Naive B cell (primary cell): ENCODE data around the gene BRCA1. TPM values are rescaled to one million over a fixed set of nuclear protein-coding genes. Genes with fewer than 3 reads are reported as not detected.

Experiments
- ATAC-seq, 2 donors: fragments of 150-1000 bp; cut with Tn5 transposase; 2 replicates each; pipeline ENCODE4 v1.10.0; 2021; ENCODE audit warnings: low read depth in 2 of 2, mild to moderate bottlenecking in 2 of 2, moderate library complexity in 2 of 2
- DNase-seq: peaks from one replicate; pipeline ENCODE4 v3.0.0; 2022
- H3K27ac Mint-ChIP-seq, 6 donors: one replicate each; pipeline ENCODE4 v1.8.0; 2020 to 2022; ENCODE audit warnings: mild to moderate bottlenecking in 6 of 6, mixed read lengths in 6 of 6, moderate library complexity in 5 of 6, inconsistent platforms in 2 of 6
- H3K27me3 Mint-ChIP-seq, 3 donors: one replicate each; pipeline ENCODE4 v1.8.0; 2021 to 2022; ENCODE audit warnings: mixed read lengths in 3 of 3, mild to moderate bottlenecking in 1 of 3
- H3K36me3 Mint-ChIP-seq, 2 donors: one replicate each; pipeline ENCODE4 v1.8.0; 2020 to 2022; ENCODE audit warnings: mixed read lengths in 2 of 2, inconsistent platforms in 1 of 2, mild to moderate bottlenecking in 1 of 2
- H3K4me1 Mint-ChIP-seq, 3 donors: one replicate each; pipeline ENCODE4 v1.8.0; 2020 to 2022; ENCODE audit warnings: mixed read lengths in 3 of 3, inconsistent platforms in 1 of 3, mild to moderate bottlenecking in 1 of 3, moderate library complexity in 1 of 3
- H3K4me3 Mint-ChIP-seq, 8 donors: one replicate each; pipeline ENCODE4 v1.8.0; 2020 to 2022; ENCODE audit warnings: mild to moderate bottlenecking in 8 of 8, mixed read lengths in 8 of 8, moderate library complexity in 8 of 8, inconsistent platforms in 2 of 8
- H3K9me3 Mint-ChIP-seq, 7 donors: one replicate each; pipeline ENCODE4 v1.8.0; 2020 to 2022; ENCODE audit warnings: mixed read lengths in 7 of 7, mild to moderate bottlenecking in 5 of 7, inconsistent platforms in 2 of 7, moderate library complexity in 1 of 7
- polyA plus RNA-seq, 6 donors: library from polyadenylated mRNA; unstranded; fragments of 300-500 nt; fragmentation: Illumina TruSeq; gene quantifications; one replicate each; pipeline ENCODE4 v1.2.3, GENCODE V29; 2021; ENCODE audit warnings: low read depth in 6 of 6

The BRCA1 gene
- polyA plus RNA-seq, 6 donors from 2014 or later = 0.14 to 4.7 (median 3.5) TPM

DNA sequence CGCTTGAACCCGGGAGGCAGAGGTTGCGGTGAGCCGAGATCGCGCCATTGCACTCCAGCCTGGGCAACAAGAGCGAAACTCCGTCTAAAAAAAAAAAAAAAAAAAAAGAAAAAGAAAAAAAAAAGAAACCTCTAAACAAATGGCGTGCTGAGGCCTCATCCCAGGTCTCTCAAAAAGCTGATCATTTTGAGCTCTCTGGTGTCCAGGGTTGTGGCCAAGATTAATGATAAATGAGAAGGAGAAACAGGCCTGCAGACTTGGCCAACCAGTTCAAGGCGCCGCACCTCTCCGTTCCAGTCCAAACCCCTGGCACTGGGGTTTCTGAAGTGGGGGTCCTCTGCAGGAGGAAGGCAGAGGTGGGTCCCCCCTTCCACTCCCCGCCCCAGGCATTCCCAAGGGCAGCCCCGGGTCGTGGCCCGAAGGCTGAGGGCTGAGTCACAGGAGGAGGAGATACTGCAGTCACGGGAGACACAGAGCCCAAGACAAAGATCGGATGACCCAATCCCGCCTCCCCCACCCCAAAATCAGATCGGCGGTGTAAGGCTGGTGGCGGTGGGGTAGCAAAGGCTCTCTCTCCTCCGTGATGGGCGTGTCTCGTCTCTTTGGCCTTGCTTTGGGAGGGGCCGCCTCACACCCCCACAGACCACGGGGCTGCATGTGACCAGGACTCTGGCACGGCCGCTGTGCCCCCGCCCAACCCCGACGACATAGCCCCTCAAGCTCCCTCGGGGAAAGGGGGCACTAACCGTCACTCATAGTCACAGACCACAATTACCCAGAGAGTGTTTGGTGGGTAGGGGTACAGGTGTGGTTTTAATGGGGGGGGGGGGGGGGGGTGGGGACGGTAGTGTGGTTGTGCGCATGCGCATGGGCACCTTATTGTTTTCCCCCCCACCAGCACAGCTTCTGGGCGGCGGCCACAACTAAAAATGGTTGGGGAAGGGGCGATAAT, 104.1 kb downstream of the BRCA1 start:
- DNase-seq (peak; percentile 65), ATAC-seq (peak; percentile 7 to 9)
- no peaks in the 10 kb centered on the region for H3K27me3 Mint-ChIP-seq
- H3K4me1 Mint-ChIP-seq = peaks cover 27 to 31% (median 29%) of the 10 kb centered on the region in 3 donors
- H3K4me3 Mint-ChIP-seq = peak overlapping the region; percentile 82 to 98 (median 94)
- no peaks in the 10 kb centered on the region for H3K36me3 Mint-ChIP-seq
- H3K27ac Mint-ChIP-seq = peak overlapping the region; percentile 21 to 97 (median 86)
- H3K9me3 Mint-ChIP-seq = no peaks in the 10 kb centered on the region

DNA sequence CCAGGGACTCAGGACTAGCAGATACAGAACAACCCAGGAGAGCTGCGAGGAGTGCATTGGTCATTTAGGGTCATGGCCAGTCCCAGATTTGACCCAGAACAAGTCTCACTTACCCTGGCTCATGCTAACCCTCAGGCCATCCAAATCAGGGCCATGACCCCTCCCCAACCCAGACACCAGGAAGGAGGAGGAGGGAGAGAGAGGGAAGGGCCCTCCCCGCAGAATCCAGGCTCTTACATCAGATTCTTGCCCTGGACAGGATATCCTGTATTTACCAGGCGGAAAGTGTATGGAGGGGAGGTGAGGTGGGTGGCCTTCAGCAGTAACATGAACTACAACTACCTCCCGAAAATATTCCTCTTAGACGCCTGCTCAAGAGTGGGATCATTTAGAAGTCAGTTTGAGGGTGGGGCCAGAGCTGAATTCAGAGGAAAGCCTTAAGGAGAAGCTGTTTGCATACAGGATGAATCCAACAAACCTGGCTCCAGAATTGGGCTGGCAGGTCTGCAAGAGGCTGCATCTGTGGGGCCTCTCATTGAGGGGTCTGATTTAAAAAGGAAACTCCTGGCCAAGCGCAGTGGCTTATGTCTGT, 105.0 kb downstream of the BRCA1 start:
- no peaks in the 10 kb centered on the region for H3K9me3 Mint-ChIP-seq
- no peaks in the 10 kb centered on the region for H3K27me3 Mint-ChIP-seq
- H3K4me1 Mint-ChIP-seq = peaks cover 24 to 30% (median 24%) of the 10 kb centered on the region in 3 donors
- peak overlapping the region; percentile 82 to 97 (median 94) for H3K4me3 Mint-ChIP-seq
- DNase-seq (no peak), ATAC-seq (no peak)
- H3K27ac Mint-ChIP-seq = peak overlapping the region in 2 of 6 donors; percentile 19 to 87
- H3K36me3 Mint-ChIP-seq = peaks cover 0 to 2% of the 10 kb centered on the region in 2 donors

DNA sequence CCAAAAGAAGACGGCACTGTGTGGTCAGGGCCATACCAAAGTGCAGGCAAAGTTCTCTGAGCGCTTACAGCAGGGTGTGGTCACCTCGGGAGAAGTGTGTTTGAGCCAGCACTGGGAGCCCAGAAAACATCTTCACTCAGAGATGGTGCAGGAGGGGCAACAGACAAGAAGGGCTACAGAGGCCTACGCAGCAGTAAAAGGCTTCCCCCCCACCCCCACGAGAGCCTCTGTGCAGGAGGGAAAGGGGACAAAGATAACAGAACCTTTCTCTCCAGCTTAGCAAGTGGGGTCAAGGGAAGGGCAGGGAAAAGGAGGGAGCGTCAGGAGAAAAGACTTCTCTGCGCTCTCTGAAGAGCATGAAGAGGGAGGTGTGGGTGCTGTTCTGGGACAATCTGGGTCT, 105.7 kb downstream of the BRCA1 start:
- ATAC-seq (no peak), DNase-seq (no peak)
- Mint-ChIP-seq H3K4me3 (peak overlapping the region in 7 of 8 donors; percentile 55 to 97 (median 84)), H3K36me3 (peaks cover 0 to 8% of the 10 kb centered on the region in 2 donors), H3K4me1 (peaks cover 17 to 28% (median 19%) of the 10 kb centered on the region in 3 donors), H3K9me3 (no peaks in the 10 kb centered on the region), H3K27ac (peak overlapping the region in 1 of 6 donors; percentile 76), H3K27me3 (no peaks in the 10 kb centered on the region)

DNA sequence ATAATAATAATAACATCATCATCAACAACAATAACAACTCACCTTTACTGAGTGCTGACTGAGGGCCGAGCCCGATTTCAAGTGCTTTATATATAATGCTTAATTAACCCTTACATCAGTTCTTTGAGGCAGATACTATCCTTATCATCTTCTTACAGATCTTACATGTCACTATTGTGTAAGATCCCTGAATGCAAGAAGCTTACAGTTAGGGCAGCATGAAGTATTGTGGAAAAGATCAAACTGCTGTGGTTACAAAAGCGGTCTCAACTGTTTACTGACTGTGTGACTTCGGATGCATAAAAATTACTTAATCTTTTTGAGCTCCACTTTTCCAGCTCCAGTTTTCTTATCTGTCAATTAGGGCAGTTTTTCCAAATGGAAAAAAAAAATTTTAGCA, 106.2 kb downstream of the BRCA1 start:
- H3K27ac Mint-ChIP-seq = peak overlapping the region in 2 of 6 donors; percentile 8 to 69
- peaks cover 0 to 8% of the 10 kb centered on the region in 2 donors for H3K36me3 Mint-ChIP-seq
- DNase-seq (no peak), ATAC-seq (no peak)
- no peaks in the 10 kb centered on the region for H3K9me3 Mint-ChIP-seq
- H3K27me3 Mint-ChIP-seq = no peaks in the 10 kb centered on the region
- H3K4me3 Mint-ChIP-seq = peak overlapping the region in 1 of 8 donors; percentile 95
- H3K4me1 Mint-ChIP-seq = peaks cover 13 to 25% (median 16%) of the 10 kb centered on the region in 3 donors

DNA sequence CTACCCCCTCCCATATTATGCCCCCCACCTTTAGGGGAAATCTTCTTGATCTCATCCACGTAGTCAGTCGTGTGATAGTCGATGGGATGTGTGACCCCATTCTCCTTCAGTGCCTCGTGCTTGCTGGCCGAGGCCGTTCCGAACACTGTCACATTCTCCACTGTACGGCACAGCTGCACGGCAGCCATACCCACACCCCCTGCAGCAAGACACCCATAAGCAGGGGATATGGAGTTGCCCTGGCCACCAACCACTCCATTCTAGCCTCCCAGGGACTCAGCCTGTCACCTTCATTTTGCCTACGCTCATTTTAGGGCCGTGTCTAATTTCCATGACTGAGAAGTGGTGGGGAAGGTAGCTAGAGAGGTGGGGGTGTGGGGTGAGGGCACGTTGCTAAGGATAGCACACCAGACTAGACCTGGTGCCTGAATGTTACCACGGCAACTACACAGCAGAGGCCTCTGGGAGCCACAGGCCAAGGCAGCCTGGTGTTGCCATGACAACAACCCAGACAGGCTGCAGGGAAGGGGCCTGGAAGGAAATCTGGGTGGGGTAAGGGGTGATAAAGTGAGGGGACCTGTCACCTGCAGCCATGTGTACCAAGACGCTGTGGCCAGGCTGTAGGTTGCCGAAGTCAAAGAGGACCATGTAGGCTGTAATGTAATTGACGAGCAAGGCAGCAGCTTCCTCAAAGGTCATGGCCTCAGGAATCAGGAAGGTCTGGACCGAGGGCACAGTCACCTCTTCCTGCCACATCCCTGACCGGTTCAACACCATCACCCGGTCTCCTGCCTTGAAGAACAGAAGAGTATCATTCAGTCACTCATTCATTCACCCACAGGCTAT, 106.9 kb downstream of the BRCA1 start:
- H3K9me3 Mint-ChIP-seq = no peaks in the 10 kb centered on the region
- H3K36me3 Mint-ChIP-seq = peaks cover 4 to 12% of the 10 kb centered on the region in 2 donors
- H3K27ac Mint-ChIP-seq = peak overlapping the region in 5 of 6 donors; percentile 15 to 82 (median 69)
- H3K27me3 Mint-ChIP-seq = no peaks in the 10 kb centered on the region
- ATAC-seq = no peak
- peak overlapping the region in 2 of 8 donors; percentile 69 to 95 for H3K4me3 Mint-ChIP-seq
- H3K4me1 Mint-ChIP-seq = peaks cover 13 to 25% (median 17%) of the 10 kb centered on the region in 3 donors
- no peak for DNase-seq

DNA sequence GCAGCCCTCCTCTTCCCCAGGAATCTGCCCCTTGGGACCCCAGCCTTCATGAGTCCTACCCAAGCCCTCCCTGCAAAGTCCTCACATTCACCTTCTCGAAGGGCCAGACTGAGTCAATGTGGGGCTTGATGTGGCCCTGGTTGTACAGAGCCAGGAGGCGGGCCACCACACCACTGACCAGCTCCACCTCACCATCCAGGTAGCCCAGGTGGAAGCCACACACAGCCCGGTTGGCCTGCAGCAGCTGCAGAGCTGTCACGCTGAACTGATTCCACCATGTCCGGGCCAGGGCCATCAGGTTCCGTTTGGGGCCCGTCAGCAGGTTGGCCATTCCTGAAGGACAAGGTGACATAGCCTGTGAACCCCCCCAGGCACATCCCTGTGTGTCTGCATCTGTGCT, 108.9 kb downstream of the BRCA1 start:
- Mint-ChIP-seq H3K27me3 (no peaks in the 10 kb centered on the region), H3K4me3 (no peak overlapping the region), H3K27ac (peak overlapping the region in 1 of 6 donors; percentile 20), H3K4me1 (peaks cover 17 to 24% (median 19%) of the 10 kb centered on the region in 3 donors), H3K9me3 (no peaks in the 10 kb centered on the region), H3K36me3 (peaks cover 10 to 19% of the 10 kb centered on the region in 2 donors)
- no peak for ATAC-seq
- DNase-seq = no peak

DNA sequence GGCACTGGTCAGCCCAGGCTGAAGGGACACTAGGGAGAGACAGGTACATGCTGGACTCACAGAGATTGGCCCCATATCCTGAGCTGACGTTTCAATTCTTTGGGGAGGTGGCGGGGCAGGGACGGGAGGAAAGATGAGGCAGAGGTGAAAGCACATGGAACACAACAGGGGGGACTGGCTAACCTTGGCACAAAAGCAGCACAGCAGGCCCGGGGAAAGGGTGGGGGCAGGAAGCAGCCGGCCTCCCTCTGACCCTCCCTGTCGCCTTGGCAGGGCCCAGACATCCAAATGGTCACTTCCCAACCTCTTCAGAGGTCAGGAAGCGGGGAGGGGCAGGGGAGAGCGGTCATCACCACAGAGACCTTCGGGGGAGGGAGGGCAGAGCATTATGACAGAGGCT, 109.6 kb downstream of the BRCA1 start:
- peaks cover 10 to 19% of the 10 kb centered on the region in 2 donors for H3K36me3 Mint-ChIP-seq
- peaks cover 12 to 21% (median 17%) of the 10 kb centered on the region in 3 donors for H3K4me1 Mint-ChIP-seq
- H3K27ac Mint-ChIP-seq = peak overlapping the region in 2 of 6 donors; percentile 46 to 57
- H3K27me3 Mint-ChIP-seq = no peaks in the 10 kb centered on the region
- H3K4me3 Mint-ChIP-seq = no peak overlapping the region
- H3K9me3 Mint-ChIP-seq = no peaks in the 10 kb centered on the region
- ATAC-seq (no peak), DNase-seq (no peak)

DNA sequence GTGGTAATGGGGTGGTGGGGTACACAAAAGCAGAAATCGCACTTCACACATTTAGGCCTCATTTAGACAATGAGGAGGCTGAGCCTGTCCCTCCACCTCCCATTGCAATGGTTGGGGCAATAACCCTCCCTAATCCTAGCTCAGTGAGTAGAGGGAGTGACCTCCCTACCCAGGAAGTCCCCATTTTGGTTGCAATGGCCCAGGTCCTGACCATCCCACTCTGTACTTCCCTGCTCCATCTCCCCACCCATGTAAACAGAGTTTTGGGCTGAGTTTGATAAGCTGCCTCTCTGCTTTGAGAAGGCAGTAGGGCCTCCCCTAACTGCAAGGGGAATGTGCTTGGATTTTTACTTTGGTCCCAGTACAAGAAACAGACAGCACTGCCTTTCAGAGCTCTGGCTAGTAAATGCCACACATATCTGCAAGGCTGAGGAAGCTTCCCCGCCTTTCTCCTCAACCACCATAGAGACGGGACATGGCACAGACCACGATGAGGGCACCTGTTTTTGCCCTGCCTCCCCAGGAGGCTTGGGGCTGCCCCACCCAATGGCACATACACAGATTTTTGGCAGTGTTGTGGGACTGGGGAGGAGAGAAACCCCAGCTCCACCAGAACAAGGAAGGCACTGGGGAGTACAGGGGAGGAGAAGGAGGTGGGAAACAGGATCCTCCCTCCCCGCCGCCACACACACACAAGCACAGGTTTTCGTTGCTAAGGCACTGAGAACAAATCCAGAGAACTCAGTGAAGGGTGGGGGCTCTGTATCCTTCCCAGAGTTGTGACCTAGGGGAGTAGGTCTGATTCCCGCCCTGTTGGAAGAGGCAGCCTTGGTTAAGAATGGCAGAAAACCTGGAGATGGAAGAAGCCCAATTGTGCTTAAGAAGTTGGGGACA, 110.3 kb downstream of the BRCA1 start:
- Mint-ChIP-seq H3K4me3 (no peak overlapping the region), H3K4me1 (peaks cover 16 to 20% (median 19%) of the 10 kb centered on the region in 3 donors), H3K27ac (peak overlapping the region in 4 of 6 donors; percentile 54 to 72 (median 62)), H3K27me3 (no peaks in the 10 kb centered on the region), H3K9me3 (no peaks in the 10 kb centered on the region), H3K36me3 (peaks cover 10 to 19% of the 10 kb centered on the region in 2 donors)
- no peak for ATAC-seq
- DNase-seq = no peak

DNA sequence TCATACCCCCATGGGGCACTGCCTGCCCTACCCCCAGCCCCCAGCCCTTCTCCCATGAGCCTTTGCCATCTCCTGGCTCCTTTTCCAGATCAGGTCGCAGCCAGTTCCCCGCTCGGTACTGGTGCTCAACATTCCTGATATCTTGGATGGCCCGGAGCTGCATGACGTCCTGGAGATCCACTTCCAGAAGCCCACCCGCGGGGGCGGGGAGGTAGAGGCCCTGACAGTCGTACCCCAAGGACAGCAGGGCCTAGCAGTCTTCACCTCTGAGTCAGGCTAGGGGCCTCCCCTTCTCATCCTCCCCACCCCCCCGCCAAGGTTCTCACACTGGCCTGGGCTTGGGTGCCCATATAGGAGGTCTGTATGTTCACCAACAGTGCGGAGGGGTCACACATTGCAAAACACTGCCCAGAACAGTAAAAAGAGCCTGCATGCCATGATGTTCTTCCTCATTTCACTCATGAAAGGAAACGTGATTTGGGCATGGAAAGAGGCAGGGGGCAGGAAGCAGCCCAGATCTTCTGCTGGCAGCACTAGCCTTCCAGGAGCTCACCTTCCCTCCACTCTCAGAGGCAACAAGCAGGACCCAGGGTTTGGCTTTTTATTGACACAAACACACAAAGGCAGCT, 111.0 kb downstream of the BRCA1 start:
- ATAC-seq = no peak
- no peak for DNase-seq
- no peak overlapping the region for H3K4me3 Mint-ChIP-seq
- no peaks in the 10 kb centered on the region for H3K27me3 Mint-ChIP-seq
- H3K9me3 Mint-ChIP-seq = no peaks in the 10 kb centered on the region
- H3K4me1 Mint-ChIP-seq = peaks cover 11 to 14% (median 14%) of the 10 kb centered on the region in 3 donors
- H3K27ac Mint-ChIP-seq = peak overlapping the region in 2 of 6 donors; percentile 13 to 51
- H3K36me3 Mint-ChIP-seq = peaks cover 10 to 19% of the 10 kb centered on the region in 2 donors

DNA sequence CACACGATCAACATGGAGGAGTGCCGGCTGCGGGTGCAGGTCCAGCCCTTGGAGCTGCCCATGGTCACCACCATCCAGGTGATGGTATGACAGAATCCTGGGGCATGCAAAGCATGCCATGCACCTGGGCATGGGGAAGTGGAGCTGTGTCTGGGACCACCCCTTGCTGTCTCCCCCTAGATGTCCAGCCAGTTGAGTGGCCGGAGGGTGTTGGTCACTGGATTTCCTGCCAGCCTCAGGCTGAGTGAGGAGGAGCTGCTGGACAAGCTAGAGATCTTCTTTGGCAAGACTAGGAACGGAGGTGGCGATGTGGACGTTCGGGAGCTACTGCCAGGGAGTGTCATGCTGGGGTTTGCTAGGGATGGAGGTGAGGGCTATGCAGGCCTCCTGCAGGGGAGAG, 111.9 kb downstream of the BRCA1 start:
- peak overlapping the region in 4 of 6 donors; percentile 9 to 47 (median 12) for H3K27ac Mint-ChIP-seq

DNA sequence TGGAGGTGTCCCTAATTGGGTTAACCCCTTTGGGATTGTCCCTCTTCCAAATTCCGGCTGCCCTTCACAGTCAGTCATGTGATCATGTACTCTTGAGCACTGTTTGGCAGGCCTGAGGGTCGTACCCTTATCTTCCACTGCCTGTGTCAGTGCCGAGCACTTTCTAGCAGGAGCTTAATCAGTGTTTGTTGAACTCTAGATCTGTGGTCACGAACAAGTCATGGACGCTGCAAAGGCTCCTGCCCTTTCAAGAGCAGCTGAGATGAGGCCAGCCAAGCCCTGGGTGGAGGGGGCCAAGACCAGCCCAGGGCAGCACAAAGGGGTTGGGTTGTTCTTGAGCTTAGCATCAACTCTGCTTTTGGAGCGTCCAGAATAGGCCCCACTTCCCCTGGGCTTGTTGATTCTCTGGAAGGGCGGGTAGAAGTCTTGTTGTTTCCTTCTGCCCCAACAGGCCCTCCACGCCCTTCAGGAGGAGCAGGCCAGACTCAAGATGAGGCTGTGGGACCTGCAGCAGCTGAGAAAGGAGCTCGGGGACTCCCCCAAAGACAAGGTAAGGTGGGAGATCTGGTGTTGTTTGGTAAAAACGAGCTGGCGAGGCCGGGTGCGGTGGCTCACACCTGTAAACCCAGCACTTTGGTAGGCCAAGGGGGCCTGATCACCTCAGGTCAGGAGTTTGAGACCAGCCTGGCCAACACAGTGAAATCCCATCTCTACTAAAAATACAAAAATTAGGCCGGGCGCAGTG, 113.3 kb downstream of the BRCA1 start:
- no peak for DNase-seq
- H3K27ac Mint-ChIP-seq = no peak overlapping the region
- H3K27me3 Mint-ChIP-seq = no peaks in the 10 kb centered on the region
- H3K4me1 Mint-ChIP-seq = peaks cover 12 to 26% (median 14%) of the 10 kb centered on the region in 3 donors
- H3K4me3 Mint-ChIP-seq = peak overlapping the region in 1 of 8 donors; percentile 45
- peaks cover 10 to 19% of the 10 kb centered on the region in 2 donors for H3K36me3 Mint-ChIP-seq
- no peaks in the 10 kb centered on the region for H3K9me3 Mint-ChIP-seq
- no peak for ATAC-seq

More for the DNA sequence above, 111.9 kb downstream of the BRCA1 start:
- no peaks in the 10 kb centered on the region for H3K9me3 Mint-ChIP-seq
- H3K36me3 Mint-ChIP-seq = peaks cover 10 to 19% of the 10 kb centered on the region in 2 donors
- peaks cover 11 to 14% (median 14%) of the 10 kb centered on the region in 3 donors for H3K4me1 Mint-ChIP-seq
- ATAC-seq = no peak
- H3K27me3 Mint-ChIP-seq = no peaks in the 10 kb centered on the region
- H3K4me3 Mint-ChIP-seq = peak overlapping the region in 1 of 8 donors; percentile 74
- no peak for DNase-seq
